Astrocyte (in vitro differentiated cells and primary cell): Measurements from ENCODE around the gene COL4A4.

Source experiments
- EZH2 ChIP-seq: IDR thresholded peaks from 2 replicates; pipeline ENCODE4 v1.6.1; 2012; ENCODE audit warnings: mild to moderate bottlenecking, low read length, inconsistent platforms; ENCODE audit not compliant: insufficient read depth
- TF ChIP-seq, protein P1 (sequence below): IDR thresholded peaks from 2 replicates; pipeline ENCODE4 v1.5.1; 2011; ENCODE audit warnings: low read depth, mild to moderate bottlenecking, inconsistent platforms, low read length, moderate library complexity; ENCODE audit not compliant: insufficient read depth

DNA sequence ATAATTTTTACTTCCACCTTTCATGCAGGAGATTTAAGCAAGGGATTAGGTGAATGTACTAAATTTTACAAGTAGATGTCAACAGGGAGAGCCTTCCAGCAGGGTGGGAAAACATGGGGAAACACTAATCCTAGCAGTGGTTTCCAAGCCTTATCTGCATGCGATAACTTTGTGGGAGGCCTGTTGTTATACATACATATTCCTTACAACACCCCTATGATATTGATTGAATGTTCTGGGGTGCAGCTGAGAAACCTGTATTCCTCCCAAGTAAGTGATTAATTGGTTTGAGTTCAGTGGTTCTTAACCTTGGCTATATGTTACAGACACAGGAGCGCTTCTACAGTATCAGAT lies 65.9 kb downstream of the COL4A4 start:
- TF ChIP-seq, protein P1, sequence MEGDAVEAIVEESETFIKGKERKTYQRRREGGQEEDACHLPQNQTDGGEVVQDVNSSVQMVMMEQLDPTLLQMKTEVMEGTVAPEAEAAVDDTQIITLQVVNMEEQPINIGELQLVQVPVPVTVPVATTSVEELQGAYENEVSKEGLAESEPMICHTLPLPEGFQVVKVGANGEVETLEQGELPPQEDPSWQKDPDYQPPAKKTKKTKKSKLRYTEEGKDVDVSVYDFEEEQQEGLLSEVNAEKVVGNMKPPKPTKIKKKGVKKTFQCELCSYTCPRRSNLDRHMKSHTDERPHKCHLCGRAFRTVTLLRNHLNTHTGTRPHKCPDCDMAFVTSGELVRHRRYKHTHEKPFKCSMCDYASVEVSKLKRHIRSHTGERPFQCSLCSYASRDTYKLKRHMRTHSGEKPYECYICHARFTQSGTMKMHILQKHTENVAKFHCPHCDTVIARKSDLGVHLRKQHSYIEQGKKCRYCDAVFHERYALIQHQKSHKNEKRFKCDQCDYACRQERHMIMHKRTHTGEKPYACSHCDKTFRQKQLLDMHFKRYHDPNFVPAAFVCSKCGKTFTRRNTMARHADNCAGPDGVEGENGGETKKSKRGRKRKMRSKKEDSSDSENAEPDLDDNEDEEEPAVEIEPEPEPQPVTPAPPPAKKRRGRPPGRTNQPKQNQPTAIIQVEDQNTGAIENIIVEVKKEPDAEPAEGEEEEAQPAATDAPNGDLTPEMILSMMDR: no peak
- TF ChIP-seq EZH2: no peak
